K562 (cell line): Measurements from ENCODE around the gene UCHL1. TPM values are rescaled to one million over a fixed set of nuclear protein-coding genes. Genes with fewer than 3 reads are reported as not detected.

Experiments used
- CEBPG ChIP-seq, 3 experiments: fragments of 200-800 bp in 1 of 3; sonication (Bioruptor generic) in 1 of 3; sonication (generic) in 1 of 3; formaldehyde crosslinking in 1 of 3; IDR thresholded peaks in 2 of 3; conservative IDR thresholded peaks in 1 of 3; 2 replicates each; pipeline versions ENCODE4 v1.6.1 to v1.8.0; 2016 to 2022; ENCODE audit warnings: missing compliant biosample characterization in 2 of 3, missing genetic modification characterization in 2 of 3, mild to moderate bottlenecking in 1 of 3, missing genetic modification reagents in 1 of 3
- ETV1 ChIP-seq: fragments of 450-650 bp; conservative IDR thresholded peaks from 2 replicates; pipeline ENCODE4 v1.6.1; 2016; ENCODE audit warnings: missing genetic modification characterization, control low read depth, low read depth, missing compliant biosample characterization
- GTF2F1 ChIP-seq: IDR thresholded peaks from 2 replicates; pipeline ENCODE4 v1.6.1; 2011; ENCODE audit warnings: low read depth, low read length, improper control_type of control experiment
- HCFC1 ChIP-seq: IDR thresholded peaks from 2 replicates; pipeline ENCODE4 v1.6.1; 2012; ENCODE audit warnings: low read depth, low read length, improper control_type of control experiment
- L3MBTL2 ChIP-seq: fragments of 450-650 bp; IDR thresholded peaks from 2 replicates; pipeline ENCODE4 v1.6.1; 2016; ENCODE audit warnings: mild to moderate bottlenecking, moderate library complexity
- MEF2A ChIP-seq: IDR thresholded peaks from 2 replicates; pipeline ENCODE4 v1.6.1; 2011; ENCODE audit warnings: low read depth, mild to moderate bottlenecking, low read length, moderate library complexity; ENCODE audit not compliant: control insufficient read depth
- NRF1 ChIP-seq, 2 experiments: fragments of 450-650 bp; IDR thresholded peaks in 1 of 2; conservative IDR thresholded peaks in 1 of 2; 2 replicates each; pipeline ENCODE4 v1.6.1; 2014; ENCODE audit warnings: mild to moderate bottlenecking in 2 of 2
- STAT5A ChIP-seq: IDR thresholded peaks from 2 replicates; pipeline ENCODE4 v1.6.1; 2012; ENCODE audit warnings: low read length, inconsistent platforms, borderline replicate concordance
- TRIM24 ChIP-seq, 2 experiments: fragments of 450-650 bp; IDR thresholded peaks; 2 replicates each; pipeline ENCODE4 v1.6.1; 2016
- ZKSCAN1 ChIP-seq: fragments of 150-350 bp; IDR thresholded peaks from 2 replicates; pipeline ENCODE4 v1.6.1; 2016; ENCODE audit warnings: low read depth, low read length
- polyA plus RNA-seq, 8 experiments: library from polyadenylated mRNA; depleted of rRNA in 4 of 8; stranded (reverse) in 5 of 8; unstranded in 3 of 8; fragments of >200 nt; fragmentation: Nextera tagmentation in 2 of 8; fragmentation: Illumina TruSeq in 1 of 8; extraction: Ambion mirVana in 2 of 8; extraction: Trizol in 1 of 8; gene quantifications; 2 replicates each; pipeline versions ENCODE4 v1.2.1 to v1.2.3, GENCODE V29; 2011 to 2014; ENCODE audit warnings: inconsistent platforms in 1 of 8, missing spikeins in 1 of 8
- total RNA-seq, 7 experiments: library from RNA; depleted of rRNA in 6 of 7; stranded (reverse); fragments of >200 nt in 6 of 7; fragmentation: Illumina TruSeq in 2 of 7; extraction: Trizol in 2 of 7; gene quantifications; 2 replicates each; pipeline versions ENCODE4 v1.2.1 to v1.2.3, GENCODE V29; 2011 to 2021; ENCODE audit warnings: low replicate concordance in 1 of 7
- TF ChIP-seq, protein P1 (sequence below): fragments of 450-650 bp; IDR thresholded peaks from 2 replicates; pipeline ENCODE4 v1.6.1; 2016; ENCODE audit warnings: mild to moderate bottlenecking, moderate library complexity
- TF ChIP-seq, protein P2 (sequence below), 2 experiments: IDR thresholded peaks; 2 replicates each; pipeline ENCODE4 v1.6.1; 2011; ENCODE audit warnings: borderline replicate concordance in 1 of 2, control low read depth in 1 of 2, low read depth in 1 of 2, low read length in 1 of 2, mild to moderate bottlenecking in 1 of 2, mixed read lengths in 1 of 2, moderate library complexity in 1 of 2; ENCODE audit not compliant: insufficient read depth in 1 of 2, insufficient read length in 1 of 2, poor library complexity in 1 of 2, severe bottlenecking in 1 of 2; ENCODE audit errors: extremely low read depth in 1 of 2

UCHL1 gene
- total and polyA plus RNA-seq, 9 of the 15 experiments (the other 6 are each of a cell fraction or from before 2014, with no cell fraction given): 0.42 TPM; not detected in 8

DNA sequence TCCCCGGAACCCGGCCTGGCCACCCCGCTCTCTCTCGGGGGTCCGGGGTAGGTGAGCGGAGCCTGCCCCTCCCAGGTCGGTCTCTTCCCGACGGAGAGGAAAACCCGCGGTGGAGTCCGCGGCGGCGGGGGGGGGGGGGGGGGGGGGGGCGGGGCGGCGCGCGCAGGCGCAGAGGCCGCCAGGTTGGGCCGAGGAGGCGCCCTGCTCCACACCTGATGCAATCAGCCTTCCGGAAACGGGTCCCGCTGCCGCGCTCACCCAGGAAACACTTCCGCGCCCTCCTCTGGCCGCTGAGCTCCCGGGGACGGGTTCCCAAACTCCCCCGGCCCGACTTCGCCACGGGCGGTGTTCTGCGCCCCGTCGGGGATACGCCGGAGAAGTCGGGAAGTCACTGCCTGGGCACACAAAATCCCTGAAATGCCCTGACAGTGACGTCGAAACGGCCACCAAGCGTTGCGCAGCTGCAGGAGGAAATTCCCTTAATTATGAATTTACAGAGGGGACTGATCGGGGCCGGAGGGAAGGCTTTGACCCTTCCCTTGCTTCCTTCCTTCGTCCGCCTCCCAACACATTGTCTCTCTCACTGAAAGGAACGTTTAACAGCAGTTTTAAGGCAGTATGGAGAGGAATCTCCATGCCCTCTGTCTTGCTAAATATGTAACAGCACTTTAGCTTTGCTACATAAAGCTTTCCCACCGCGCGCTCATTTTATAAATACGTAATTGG lies 40.3 kb upstream of the UCHL1 start (continued):
- TF ChIP-seq, protein P1, sequence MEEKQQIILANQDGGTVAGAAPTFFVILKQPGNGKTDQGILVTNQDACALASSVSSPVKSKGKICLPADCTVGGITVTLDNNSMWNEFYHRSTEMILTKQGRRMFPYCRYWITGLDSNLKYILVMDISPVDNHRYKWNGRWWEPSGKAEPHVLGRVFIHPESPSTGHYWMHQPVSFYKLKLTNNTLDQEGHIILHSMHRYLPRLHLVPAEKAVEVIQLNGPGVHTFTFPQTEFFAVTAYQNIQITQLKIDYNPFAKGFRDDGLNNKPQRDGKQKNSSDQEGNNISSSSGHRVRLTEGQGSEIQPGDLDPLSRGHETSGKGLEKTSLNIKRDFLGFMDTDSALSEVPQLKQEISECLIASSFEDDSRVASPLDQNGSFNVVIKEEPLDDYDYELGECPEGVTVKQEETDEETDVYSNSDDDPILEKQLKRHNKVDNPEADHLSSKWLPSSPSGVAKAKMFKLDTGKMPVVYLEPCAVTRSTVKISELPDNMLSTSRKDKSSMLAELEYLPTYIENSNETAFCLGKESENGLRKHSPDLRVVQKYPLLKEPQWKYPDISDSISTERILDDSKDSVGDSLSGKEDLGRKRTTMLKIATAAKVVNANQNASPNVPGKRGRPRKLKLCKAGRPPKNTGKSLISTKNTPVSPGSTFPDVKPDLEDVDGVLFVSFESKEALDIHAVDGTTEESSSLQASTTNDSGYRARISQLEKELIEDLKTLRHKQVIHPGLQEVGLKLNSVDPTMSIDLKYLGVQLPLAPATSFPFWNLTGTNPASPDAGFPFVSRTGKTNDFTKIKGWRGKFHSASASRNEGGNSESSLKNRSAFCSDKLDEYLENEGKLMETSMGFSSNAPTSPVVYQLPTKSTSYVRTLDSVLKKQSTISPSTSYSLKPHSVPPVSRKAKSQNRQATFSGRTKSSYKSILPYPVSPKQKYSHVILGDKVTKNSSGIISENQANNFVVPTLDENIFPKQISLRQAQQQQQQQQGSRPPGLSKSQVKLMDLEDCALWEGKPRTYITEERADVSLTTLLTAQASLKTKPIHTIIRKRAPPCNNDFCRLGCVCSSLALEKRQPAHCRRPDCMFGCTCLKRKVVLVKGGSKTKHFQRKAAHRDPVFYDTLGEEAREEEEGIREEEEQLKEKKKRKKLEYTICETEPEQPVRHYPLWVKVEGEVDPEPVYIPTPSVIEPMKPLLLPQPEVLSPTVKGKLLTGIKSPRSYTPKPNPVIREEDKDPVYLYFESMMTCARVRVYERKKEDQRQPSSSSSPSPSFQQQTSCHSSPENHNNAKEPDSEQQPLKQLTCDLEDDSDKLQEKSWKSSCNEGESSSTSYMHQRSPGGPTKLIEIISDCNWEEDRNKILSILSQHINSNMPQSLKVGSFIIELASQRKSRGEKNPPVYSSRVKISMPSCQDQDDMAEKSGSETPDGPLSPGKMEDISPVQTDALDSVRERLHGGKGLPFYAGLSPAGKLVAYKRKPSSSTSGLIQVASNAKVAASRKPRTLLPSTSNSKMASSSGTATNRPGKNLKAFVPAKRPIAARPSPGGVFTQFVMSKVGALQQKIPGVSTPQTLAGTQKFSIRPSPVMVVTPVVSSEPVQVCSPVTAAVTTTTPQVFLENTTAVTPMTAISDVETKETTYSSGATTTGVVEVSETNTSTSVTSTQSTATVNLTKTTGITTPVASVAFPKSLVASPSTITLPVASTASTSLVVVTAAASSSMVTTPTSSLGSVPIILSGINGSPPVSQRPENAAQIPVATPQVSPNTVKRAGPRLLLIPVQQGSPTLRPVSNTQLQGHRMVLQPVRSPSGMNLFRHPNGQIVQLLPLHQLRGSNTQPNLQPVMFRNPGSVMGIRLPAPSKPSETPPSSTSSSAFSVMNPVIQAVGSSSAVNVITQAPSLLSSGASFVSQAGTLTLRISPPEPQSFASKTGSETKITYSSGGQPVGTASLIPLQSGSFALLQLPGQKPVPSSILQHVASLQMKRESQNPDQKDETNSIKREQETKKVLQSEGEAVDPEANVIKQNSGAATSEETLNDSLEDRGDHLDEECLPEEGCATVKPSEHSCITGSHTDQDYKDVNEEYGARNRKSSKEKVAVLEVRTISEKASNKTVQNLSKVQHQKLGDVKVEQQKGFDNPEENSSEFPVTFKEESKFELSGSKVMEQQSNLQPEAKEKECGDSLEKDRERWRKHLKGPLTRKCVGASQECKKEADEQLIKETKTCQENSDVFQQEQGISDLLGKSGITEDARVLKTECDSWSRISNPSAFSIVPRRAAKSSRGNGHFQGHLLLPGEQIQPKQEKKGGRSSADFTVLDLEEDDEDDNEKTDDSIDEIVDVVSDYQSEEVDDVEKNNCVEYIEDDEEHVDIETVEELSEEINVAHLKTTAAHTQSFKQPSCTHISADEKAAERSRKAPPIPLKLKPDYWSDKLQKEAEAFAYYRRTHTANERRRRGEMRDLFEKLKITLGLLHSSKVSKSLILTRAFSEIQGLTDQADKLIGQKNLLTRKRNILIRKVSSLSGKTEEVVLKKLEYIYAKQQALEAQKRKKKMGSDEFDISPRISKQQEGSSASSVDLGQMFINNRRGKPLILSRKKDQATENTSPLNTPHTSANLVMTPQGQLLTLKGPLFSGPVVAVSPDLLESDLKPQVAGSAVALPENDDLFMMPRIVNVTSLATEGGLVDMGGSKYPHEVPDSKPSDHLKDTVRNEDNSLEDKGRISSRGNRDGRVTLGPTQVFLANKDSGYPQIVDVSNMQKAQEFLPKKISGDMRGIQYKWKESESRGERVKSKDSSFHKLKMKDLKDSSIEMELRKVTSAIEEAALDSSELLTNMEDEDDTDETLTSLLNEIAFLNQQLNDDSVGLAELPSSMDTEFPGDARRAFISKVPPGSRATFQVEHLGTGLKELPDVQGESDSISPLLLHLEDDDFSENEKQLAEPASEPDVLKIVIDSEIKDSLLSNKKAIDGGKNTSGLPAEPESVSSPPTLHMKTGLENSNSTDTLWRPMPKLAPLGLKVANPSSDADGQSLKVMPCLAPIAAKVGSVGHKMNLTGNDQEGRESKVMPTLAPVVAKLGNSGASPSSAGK: 0 out of 2 replicates have a peak, but pooled peaks have one; percentile 17
- TF ChIP-seq, protein P2, sequence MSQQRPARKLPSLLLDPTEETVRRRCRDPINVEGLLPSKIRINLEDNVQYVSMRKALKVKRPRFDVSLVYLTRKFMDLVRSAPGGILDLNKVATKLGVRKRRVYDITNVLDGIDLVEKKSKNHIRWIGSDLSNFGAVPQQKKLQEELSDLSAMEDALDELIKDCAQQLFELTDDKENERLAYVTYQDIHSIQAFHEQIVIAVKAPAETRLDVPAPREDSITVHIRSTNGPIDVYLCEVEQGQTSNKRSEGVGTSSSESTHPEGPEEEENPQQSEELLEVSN (IDR thresholded peaks at IDR 0.05; ENCODE audit: borderline replicate concordance in 1 of 2, extremely low read depth in 1 of 2, insufficient read depth in 1 of 2, insufficient read length in 1 of 2, low read depth in 1 of 2, low read length in 1 of 2, poor library complexity in 1 of 2, severe bottlenecking in 1 of 2): peak in 1 of 2 experiments; percentile 15
- no peak for TF ChIP-seq GTF2F1
- peak; percentile 35; the same call in 1 of the 2 replicates for TF ChIP-seq HCFC1
- no peak for TF ChIP-seq STAT5A
- 0 out of 2 replicates have a peak, but pooled peaks have one; percentile 12 for TF ChIP-seq CEBPG (CRISPR knock-in tag; IDR thresholded peaks at IDR 0.05)
- TF ChIP-seq CEBPG (tag; conservative IDR thresholded peaks at IDR 0.05 in 1 of 2, IDR thresholded peaks at IDR 0.05 in 1 of 2): peak; percentile 50 to 71
- 0 out of 4 replicates have a peak, but pooled peaks of 1 of the 2 experiments have one; percentile 25 for TF ChIP-seq TRIM24 (IDR thresholded peaks at IDR 0.05)
- TF ChIP-seq NRF1 (conservative IDR thresholded peaks at IDR 0.05 in 1 of 2, IDR thresholded peaks at IDR 0.05 in 1 of 2): peak; percentile 75 to 79
- TF ChIP-seq MEF2A: no peak
- no peak for TF ChIP-seq ZKSCAN1
- peak; percentile 45; the same call in 1 of the 2 replicates for TF ChIP-seq L3MBTL2
- peak; percentile 53 for TF ChIP-seq ETV1 (tag)
